ENCODE results near the gene PSME2. TPM values are rescaled to one million over a fixed set of nuclear protein-coding genes. Genes with fewer than 3 reads are reported as not detected.
A peak's percentile ranks its signal among the peaks of the same experiment; 100 is the strongest.

PSME2 gene
- total and polyA plus RNA-seq, 9 of the 15 experiments (the other 6 are each of a cell fraction or from before 2014, with no cell fraction given): 111 to 579 (median 159) TPM

GRCh38 chr14:24095271-24096068 is 50.9 kb downstream of the PSME2 start (continued):
- TF ChIP-seq TRIM24 (IDR thresholded peaks at IDR 0.05) (no peak), RNF219 (CRISPR knock-in tag; IDR thresholded peaks at IDR 0.05) (no peak), GTF2A2 (tag; IDR thresholded peaks at IDR 0.05) (no peak), ZNF217 (CRISPR knock-in tag; IDR thresholded peaks at IDR 0.05) (no peak), FOXK1 (CRISPR knock-in tag; IDR thresholded peaks at IDR 0.05; ENCODE audit: borderline replicate concordance) (no peak), RBBP5 (IDR thresholded peaks at IDR 0.05; ENCODE audit: borderline replicate concordance, insufficient read depth, low read length, poor library complexity, severe bottlenecking) (no peak), ZC3H11A (IDR thresholded peaks at IDR 0.05; ENCODE audit: low read depth, low read length) (no peak), HLTF (IDR thresholded peaks at IDR 0.05) (no peak), MYC (IDR thresholded peaks at IDR 0.05; ENCODE audit: low read depth, low read length) (peak; percentile 89), MYC (CRISPR knock-in tag; IDR thresholded peaks at IDR 0.05; ENCODE audit: borderline replicate concordance, low read depth) (no peak), ZNF695 (CRISPR knock-in tag; IDR thresholded peaks at IDR 0.05) (no peak)
- TF ChIP-seq, protein P1, sequence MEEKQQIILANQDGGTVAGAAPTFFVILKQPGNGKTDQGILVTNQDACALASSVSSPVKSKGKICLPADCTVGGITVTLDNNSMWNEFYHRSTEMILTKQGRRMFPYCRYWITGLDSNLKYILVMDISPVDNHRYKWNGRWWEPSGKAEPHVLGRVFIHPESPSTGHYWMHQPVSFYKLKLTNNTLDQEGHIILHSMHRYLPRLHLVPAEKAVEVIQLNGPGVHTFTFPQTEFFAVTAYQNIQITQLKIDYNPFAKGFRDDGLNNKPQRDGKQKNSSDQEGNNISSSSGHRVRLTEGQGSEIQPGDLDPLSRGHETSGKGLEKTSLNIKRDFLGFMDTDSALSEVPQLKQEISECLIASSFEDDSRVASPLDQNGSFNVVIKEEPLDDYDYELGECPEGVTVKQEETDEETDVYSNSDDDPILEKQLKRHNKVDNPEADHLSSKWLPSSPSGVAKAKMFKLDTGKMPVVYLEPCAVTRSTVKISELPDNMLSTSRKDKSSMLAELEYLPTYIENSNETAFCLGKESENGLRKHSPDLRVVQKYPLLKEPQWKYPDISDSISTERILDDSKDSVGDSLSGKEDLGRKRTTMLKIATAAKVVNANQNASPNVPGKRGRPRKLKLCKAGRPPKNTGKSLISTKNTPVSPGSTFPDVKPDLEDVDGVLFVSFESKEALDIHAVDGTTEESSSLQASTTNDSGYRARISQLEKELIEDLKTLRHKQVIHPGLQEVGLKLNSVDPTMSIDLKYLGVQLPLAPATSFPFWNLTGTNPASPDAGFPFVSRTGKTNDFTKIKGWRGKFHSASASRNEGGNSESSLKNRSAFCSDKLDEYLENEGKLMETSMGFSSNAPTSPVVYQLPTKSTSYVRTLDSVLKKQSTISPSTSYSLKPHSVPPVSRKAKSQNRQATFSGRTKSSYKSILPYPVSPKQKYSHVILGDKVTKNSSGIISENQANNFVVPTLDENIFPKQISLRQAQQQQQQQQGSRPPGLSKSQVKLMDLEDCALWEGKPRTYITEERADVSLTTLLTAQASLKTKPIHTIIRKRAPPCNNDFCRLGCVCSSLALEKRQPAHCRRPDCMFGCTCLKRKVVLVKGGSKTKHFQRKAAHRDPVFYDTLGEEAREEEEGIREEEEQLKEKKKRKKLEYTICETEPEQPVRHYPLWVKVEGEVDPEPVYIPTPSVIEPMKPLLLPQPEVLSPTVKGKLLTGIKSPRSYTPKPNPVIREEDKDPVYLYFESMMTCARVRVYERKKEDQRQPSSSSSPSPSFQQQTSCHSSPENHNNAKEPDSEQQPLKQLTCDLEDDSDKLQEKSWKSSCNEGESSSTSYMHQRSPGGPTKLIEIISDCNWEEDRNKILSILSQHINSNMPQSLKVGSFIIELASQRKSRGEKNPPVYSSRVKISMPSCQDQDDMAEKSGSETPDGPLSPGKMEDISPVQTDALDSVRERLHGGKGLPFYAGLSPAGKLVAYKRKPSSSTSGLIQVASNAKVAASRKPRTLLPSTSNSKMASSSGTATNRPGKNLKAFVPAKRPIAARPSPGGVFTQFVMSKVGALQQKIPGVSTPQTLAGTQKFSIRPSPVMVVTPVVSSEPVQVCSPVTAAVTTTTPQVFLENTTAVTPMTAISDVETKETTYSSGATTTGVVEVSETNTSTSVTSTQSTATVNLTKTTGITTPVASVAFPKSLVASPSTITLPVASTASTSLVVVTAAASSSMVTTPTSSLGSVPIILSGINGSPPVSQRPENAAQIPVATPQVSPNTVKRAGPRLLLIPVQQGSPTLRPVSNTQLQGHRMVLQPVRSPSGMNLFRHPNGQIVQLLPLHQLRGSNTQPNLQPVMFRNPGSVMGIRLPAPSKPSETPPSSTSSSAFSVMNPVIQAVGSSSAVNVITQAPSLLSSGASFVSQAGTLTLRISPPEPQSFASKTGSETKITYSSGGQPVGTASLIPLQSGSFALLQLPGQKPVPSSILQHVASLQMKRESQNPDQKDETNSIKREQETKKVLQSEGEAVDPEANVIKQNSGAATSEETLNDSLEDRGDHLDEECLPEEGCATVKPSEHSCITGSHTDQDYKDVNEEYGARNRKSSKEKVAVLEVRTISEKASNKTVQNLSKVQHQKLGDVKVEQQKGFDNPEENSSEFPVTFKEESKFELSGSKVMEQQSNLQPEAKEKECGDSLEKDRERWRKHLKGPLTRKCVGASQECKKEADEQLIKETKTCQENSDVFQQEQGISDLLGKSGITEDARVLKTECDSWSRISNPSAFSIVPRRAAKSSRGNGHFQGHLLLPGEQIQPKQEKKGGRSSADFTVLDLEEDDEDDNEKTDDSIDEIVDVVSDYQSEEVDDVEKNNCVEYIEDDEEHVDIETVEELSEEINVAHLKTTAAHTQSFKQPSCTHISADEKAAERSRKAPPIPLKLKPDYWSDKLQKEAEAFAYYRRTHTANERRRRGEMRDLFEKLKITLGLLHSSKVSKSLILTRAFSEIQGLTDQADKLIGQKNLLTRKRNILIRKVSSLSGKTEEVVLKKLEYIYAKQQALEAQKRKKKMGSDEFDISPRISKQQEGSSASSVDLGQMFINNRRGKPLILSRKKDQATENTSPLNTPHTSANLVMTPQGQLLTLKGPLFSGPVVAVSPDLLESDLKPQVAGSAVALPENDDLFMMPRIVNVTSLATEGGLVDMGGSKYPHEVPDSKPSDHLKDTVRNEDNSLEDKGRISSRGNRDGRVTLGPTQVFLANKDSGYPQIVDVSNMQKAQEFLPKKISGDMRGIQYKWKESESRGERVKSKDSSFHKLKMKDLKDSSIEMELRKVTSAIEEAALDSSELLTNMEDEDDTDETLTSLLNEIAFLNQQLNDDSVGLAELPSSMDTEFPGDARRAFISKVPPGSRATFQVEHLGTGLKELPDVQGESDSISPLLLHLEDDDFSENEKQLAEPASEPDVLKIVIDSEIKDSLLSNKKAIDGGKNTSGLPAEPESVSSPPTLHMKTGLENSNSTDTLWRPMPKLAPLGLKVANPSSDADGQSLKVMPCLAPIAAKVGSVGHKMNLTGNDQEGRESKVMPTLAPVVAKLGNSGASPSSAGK (IDR thresholded peaks at IDR 0.05): peak; percentile 90
- TF ChIP-seq, protein P2, sequence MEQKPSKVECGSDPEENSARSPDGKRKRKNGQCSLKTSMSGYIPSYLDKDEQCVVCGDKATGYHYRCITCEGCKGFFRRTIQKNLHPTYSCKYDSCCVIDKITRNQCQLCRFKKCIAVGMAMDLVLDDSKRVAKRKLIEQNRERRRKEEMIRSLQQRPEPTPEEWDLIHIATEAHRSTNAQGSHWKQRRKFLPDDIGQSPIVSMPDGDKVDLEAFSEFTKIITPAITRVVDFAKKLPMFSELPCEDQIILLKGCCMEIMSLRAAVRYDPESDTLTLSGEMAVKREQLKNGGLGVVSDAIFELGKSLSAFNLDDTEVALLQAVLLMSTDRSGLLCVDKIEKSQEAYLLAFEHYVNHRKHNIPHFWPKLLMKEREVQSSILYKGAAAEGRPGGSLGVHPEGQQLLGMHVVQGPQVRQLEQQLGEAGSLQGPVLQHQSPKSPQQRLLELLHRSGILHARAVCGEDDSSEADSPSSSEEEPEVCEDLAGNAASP (IDR thresholded peaks at IDR 0.05): no peak

Data from K562 (cell line).